ENCODE measurements around the gene ZDHHC14. TPM values are rescaled to one million over a fixed set of nuclear protein-coding genes. Genes with fewer than 3 reads are reported as not detected.

ZDHHC14 gene
- total RNA-seq, 1 experiment from 2014 or later, result 1.7 TPM

DNA sequence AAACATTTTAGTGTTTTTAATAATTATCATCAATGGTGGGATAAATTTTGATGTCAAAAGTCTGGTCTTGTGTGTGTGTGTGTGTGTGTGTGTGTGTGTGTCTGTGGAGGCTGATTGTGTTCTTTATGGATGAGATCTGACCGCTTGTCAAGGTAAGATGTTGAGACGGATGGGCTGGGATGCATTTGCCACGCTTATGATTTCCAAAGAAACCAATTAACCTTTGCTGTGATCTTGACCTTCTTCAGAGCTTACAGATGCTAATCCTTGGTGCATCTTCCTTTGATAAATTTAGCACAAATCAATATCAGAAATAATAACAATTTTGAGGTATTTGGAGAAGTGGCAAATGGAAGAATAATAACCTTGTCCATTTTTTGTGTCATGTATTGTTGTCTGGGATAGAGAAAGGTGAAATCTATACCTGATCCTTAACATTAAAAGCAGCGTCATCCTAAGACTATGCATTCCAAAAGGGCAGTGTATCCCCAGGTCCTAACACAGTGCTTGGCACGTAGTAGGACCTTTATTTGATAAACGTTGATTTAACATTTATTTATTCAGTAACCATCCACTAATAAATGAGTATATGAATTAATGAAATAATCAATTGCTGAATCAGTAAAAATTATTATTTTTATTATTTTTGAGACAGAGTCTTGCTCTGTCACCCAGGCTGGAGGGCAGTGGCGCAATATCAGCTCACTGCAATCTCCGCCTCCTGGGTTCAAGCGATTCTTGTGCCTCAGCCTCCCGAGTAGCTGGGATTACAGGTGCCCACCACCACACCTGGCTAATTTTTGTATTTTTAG lies 70.1 kb downstream of the ZDHHC14 start:
- H3K9ac ChIP-seq (ENCODE audit: extremely low read depth, insufficient read length, low read length), result no peak overlapping the region
- no peak overlapping the region for H2BK5ac ChIP-seq (ENCODE audit: insufficient read length, low read length)
- H3K14ac ChIP-seq (ENCODE audit: insufficient read depth, low read length), result no peak overlapping the region
- H3K18ac ChIP-seq (ENCODE audit: insufficient read length, low read depth, low read length), result no peak overlapping the region
- H3K79me1 ChIP-seq (ENCODE audit: insufficient read depth, low read depth, low read length, poor library complexity, severe bottlenecking), result no peaks in the 10 kb centered on the region
- no peak overlapping the region for H3T11ph ChIP-seq (ENCODE audit: low read length)
- H4K20me1 ChIP-seq (ENCODE audit: control insufficient read depth, insufficient read depth, insufficient read length), result no peaks in the 10 kb centered on the region
- no peak overlapping the region for H2BK20ac ChIP-seq (ENCODE audit: low read depth, low read length, poor library complexity, severe bottlenecking)
- H3K36me3 Mint-ChIP-seq (ENCODE audit: insufficient read depth in 1 of 3, low read depth in 3 of 3), result no peaks in the 10 kb centered on the region
- no peak for DNase-seq
- TF ChIP-seq CTCF (conservative IDR thresholded peaks at IDR 0.05), result no peak
- H3K4me3 Mint-ChIP-seq, result no peak overlapping the region
- H3K27me3 Mint-ChIP-seq (ENCODE audit: low read depth), result peaks cover 1% of the 10 kb centered on the region; the same call in 1 of the 2 replicates
- no peaks in the 10 kb centered on the region for H3K23me2 ChIP-seq (ENCODE audit: insufficient read length, low read depth, low read length, poor library complexity, severe bottlenecking)
- no peak overlapping the region for H3K4ac ChIP-seq (ENCODE audit: low read depth, low read length)
- H3K9me3 Mint-ChIP-seq, result no peaks in the 10 kb centered on the region
- H4K91ac ChIP-seq (ENCODE audit: insufficient read length, low read depth, low read length), result no peak overlapping the region
- no peaks in the 10 kb centered on the region for H3K9me3 ChIP-seq (ENCODE audit: control insufficient read depth, low read depth, low read length)
- H2BK120ac ChIP-seq (ENCODE audit: low read depth, low read length, poor library complexity, severe bottlenecking), result no peak overlapping the region
- H2BK15ac ChIP-seq (ENCODE audit: low read depth, low read length), result no peak overlapping the region
- no peak overlapping the region for H3K27ac ChIP-seq (ENCODE audit: insufficient read length, low read depth, low read length)
- H4K5ac ChIP-seq (ENCODE audit: insufficient read length, low read depth, low read length), result no peak overlapping the region
- peaks cover 11% of the 10 kb centered on the region in 2 experiments for H3K4me1 Mint-ChIP-seq
- H3K4me2 ChIP-seq (ENCODE audit: insufficient read depth, insufficient read length, low read length), result no peak overlapping the region
- no peaks in the 10 kb centered on the region; the same call in 1 of the 2 replicates for H3K4me1 ChIP-seq (ENCODE audit: insufficient read depth, low read length)
- H2BK12ac ChIP-seq (ENCODE audit: insufficient read length, low read depth, low read length), result no peak overlapping the region
- H2AFZ ChIP-seq (ENCODE audit: low read length), result no peak overlapping the region
- WGBS (ENCODE audit: extremely low coverage, insufficient read length, low lambda C conversion rate), result no CpG with 5 or more reads among the region's 10 CpGs
- H3K56ac ChIP-seq (ENCODE audit: insufficient read length, low read depth, low read length), result no peak overlapping the region
- no peak overlapping the region for H3K23ac ChIP-seq (ENCODE audit: insufficient read length, low read depth, low read length)
- H3K27me3 ChIP-seq (ENCODE audit: insufficient read depth, low read length), result no peaks in the 10 kb centered on the region
- no peak overlapping the region for H4K8ac ChIP-seq (replicated peaks; ENCODE audit: insufficient read length, low read depth, low read length)
- no peaks in the 10 kb centered on the region for H3K79me2 ChIP-seq (ENCODE audit: insufficient read depth, low read length)
- no peak overlapping the region for H3K27ac Mint-ChIP-seq
- H2AK5ac ChIP-seq (ENCODE audit: insufficient read length, low read length), result no peak overlapping the region

Measured in H9 (cell line).